ENCODE measurements around the gene PLCD1. TPM values are rescaled to one million over a fixed set of nuclear protein-coding genes. Genes with fewer than 3 reads are reported as not detected.

Gene PLCD1
- total RNA-seq, 1 experiment from 2014 or later, result 27.1 TPM

DNA sequence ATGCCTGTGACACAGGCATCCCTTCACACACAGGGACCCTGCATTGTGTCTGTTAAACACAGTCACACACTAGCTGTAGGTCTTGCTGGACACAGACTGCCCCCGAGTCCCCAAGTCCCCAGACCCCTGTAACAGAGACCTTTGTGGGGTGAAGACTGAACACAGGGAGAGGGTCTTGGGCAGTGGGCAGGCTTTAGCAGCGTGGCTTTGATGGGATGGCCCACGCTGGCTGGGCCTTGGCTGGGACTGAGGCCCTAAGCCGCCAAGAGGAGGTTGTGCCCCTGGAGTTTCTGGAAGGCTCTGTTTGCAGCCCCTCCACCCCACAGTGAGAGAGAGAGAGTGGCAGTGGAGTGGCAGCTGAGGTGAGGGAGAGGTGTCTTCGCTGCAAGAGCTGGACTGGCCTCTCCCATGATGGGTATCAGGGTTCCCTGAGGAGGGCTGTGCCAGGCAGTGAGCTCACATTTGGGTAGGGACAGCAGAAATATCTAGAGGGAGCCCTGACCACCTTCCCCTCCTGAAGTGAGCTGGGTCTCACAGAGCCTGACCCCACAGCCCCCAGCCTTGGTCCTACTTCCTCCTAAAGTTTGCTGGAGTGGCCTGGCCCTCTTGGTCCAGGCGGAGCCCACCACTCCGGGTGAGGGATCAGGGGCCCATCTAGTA lies 39.5 kb downstream of the PLCD1 start:
- no peak overlapping the region for H3K9ac ChIP-seq (ENCODE audit: extremely low read depth, insufficient read length, low read length)
- H3K4ac ChIP-seq (ENCODE audit: low read depth, low read length), result no peak overlapping the region
- H3K4me1 ChIP-seq (ENCODE audit: insufficient read depth, low read length), result no peaks in the 10 kb centered on the region
- H2BK15ac ChIP-seq (ENCODE audit: low read depth, low read length), result no peak overlapping the region
- peaks cover 14 to 36% of the 10 kb centered on the region in 2 experiments for H3K4me1 Mint-ChIP-seq
- H2AFZ ChIP-seq (ENCODE audit: low read length), result no peak overlapping the region
- H3K18ac ChIP-seq (ENCODE audit: insufficient read length, low read depth, low read length), result no peak overlapping the region
- H3K23ac ChIP-seq (ENCODE audit: insufficient read length, low read depth, low read length), result no peak overlapping the region
- H3K27me3 ChIP-seq (ENCODE audit: insufficient read depth, low read length), result no peaks in the 10 kb centered on the region
- TF ChIP-seq, protein P1, sequence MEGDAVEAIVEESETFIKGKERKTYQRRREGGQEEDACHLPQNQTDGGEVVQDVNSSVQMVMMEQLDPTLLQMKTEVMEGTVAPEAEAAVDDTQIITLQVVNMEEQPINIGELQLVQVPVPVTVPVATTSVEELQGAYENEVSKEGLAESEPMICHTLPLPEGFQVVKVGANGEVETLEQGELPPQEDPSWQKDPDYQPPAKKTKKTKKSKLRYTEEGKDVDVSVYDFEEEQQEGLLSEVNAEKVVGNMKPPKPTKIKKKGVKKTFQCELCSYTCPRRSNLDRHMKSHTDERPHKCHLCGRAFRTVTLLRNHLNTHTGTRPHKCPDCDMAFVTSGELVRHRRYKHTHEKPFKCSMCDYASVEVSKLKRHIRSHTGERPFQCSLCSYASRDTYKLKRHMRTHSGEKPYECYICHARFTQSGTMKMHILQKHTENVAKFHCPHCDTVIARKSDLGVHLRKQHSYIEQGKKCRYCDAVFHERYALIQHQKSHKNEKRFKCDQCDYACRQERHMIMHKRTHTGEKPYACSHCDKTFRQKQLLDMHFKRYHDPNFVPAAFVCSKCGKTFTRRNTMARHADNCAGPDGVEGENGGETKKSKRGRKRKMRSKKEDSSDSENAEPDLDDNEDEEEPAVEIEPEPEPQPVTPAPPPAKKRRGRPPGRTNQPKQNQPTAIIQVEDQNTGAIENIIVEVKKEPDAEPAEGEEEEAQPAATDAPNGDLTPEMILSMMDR (conservative IDR thresholded peaks at IDR 0.05), result no peak
- 0 out of 5 replicates have a peak overlapping the region, but pooled peaks of 1 of the 2 experiments have one; percentile 16 for H3K4me3 Mint-ChIP-seq
- H3K79me2 ChIP-seq (ENCODE audit: insufficient read depth, low read length), result no peaks in the 10 kb centered on the region
- H3K27me3 Mint-ChIP-seq (ENCODE audit: low read depth), result peaks cover 11% of the 10 kb centered on the region
- H2AK5ac ChIP-seq (ENCODE audit: insufficient read length, low read length), result no peak overlapping the region
- no peak overlapping the region for H2BK120ac ChIP-seq (ENCODE audit: low read depth, low read length, poor library complexity, severe bottlenecking)
- no peaks in the 10 kb centered on the region for H3K23me2 ChIP-seq (ENCODE audit: insufficient read length, low read depth, low read length, poor library complexity, severe bottlenecking)
- DNase-seq, result no peak
- no CpG with 5 or more reads among the region's 7 CpGs for WGBS (ENCODE audit: extremely low coverage, insufficient read length, low lambda C conversion rate)
- H3K14ac ChIP-seq (ENCODE audit: insufficient read depth, low read length), result no peak overlapping the region
- H3K9me3 ChIP-seq (ENCODE audit: control insufficient read depth, low read depth, low read length), result no peaks in the 10 kb centered on the region
- H3T11ph ChIP-seq (ENCODE audit: low read length), result no peak overlapping the region
- H2BK12ac ChIP-seq (ENCODE audit: insufficient read length, low read depth, low read length), result no peak overlapping the region
- no peak overlapping the region for H4K5ac ChIP-seq (ENCODE audit: insufficient read length, low read depth, low read length)
- no peak overlapping the region for H3K4me2 ChIP-seq (ENCODE audit: insufficient read depth, insufficient read length, low read length)
- H3K36me3 Mint-ChIP-seq (ENCODE audit: insufficient read depth in 1 of 3, low read depth in 3 of 3), result peaks cover 0 to 3% (median 0%) of the 10 kb centered on the region in 3 experiments; a peak in 2 of 7 replicates
- no peak overlapping the region for H3K27ac ChIP-seq (ENCODE audit: insufficient read length, low read depth, low read length)
- H3K9me3 Mint-ChIP-seq, result no peaks in the 10 kb centered on the region
- H4K8ac ChIP-seq (replicated peaks; ENCODE audit: insufficient read length, low read depth, low read length), result no peak overlapping the region
- no peaks in the 10 kb centered on the region for H4K20me1 ChIP-seq (ENCODE audit: control insufficient read depth, insufficient read depth, insufficient read length)
- H3K79me1 ChIP-seq (ENCODE audit: insufficient read depth, low read depth, low read length, poor library complexity, severe bottlenecking), result no peaks in the 10 kb centered on the region
- no peak overlapping the region for H2BK20ac ChIP-seq (ENCODE audit: low read depth, low read length, poor library complexity, severe bottlenecking)
- H3K56ac ChIP-seq (ENCODE audit: insufficient read length, low read depth, low read length), result no peak overlapping the region
- H2BK5ac ChIP-seq (ENCODE audit: insufficient read length, low read length), result no peak overlapping the region
- no peak overlapping the region for H3K27ac Mint-ChIP-seq
- H4K91ac ChIP-seq (ENCODE audit: insufficient read length, low read depth, low read length), result no peak overlapping the region

Data from H9 (cell line).